Nephron (organoid): ENCODE measurements around the gene CGNL1.

Experiments used
- H3K27ac Mint-ChIP-seq, 3 experiments: 2 replicates each; pipeline ENCODE4 v1.8.0; 2020; ENCODE audit warnings: mixed read lengths in 3 of 3, mild to moderate bottlenecking in 2 of 3, moderate library complexity in 1 of 3
- H3K27me3 Mint-ChIP-seq: 2 replicates; pipeline ENCODE4 v1.8.0; 2021; ENCODE audit warnings: low read depth, mild to moderate bottlenecking, moderate library complexity, mixed read lengths
- H3K36me3 Mint-ChIP-seq: 2 replicates; pipeline ENCODE4 v1.8.0; 2020; ENCODE audit warnings: low read depth, mixed read lengths
- H3K4me1 Mint-ChIP-seq: 2 replicates; pipeline ENCODE4 v1.8.0; 2020; ENCODE audit warnings: mixed read lengths
- H3K4me3 Mint-ChIP-seq, 3 experiments: 2 replicates each; pipeline ENCODE4 v1.8.0; 2020; ENCODE audit warnings: mild to moderate bottlenecking in 3 of 3, mixed read lengths in 3 of 3, moderate library complexity in 2 of 3
- H3K9me3 Mint-ChIP-seq: 2 replicates; pipeline ENCODE4 v1.8.0; 2020; ENCODE audit warnings: mixed read lengths
- TF ChIP-seq, protein P1 (sequence below), 3 experiments: fragments of 200-600 bp; sonication (generic); IDR thresholded peaks; one replicate each; pipeline ENCODE4 v1.5.0; 2021; ENCODE audit warnings: antibody characterized with exemption in 3 of 3; ENCODE audit not compliant: unreplicated experiment in 3 of 3

CGNL1 gene

DNA sequence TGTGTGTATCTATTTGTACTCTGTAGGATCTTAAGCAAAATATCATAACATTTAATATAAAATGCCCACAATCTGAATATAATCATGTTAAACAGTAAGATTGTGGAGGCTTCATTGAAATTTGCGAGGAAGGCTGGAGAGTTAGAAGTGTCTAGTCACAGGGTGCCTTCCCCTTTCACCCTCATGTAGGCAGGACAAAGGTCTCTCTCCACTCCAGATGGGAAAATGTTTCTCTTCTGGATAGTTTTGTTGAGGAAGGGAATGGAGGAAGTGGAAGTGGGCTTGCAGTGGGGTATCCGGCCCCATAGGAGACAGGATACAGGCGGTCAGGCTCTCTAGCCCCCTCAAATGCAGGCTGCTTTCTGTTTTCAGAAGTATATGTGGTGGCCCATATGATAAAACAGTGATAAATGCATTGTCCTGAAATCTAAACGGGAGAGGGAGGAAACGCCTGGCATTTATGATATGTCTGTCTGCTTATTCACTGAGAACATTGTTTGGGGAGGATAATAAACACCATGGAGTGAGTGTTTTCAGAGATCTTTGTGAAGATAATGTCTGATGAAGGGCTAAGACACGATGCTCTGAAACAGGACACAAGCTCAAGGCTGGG lies 202.1 kb downstream of the CGNL1 start:
- Mint-ChIP-seq H3K9me3 (peaks cover 7% of the 10 kb centered on the region), H3K27me3 (peaks cover 8% of the 10 kb centered on the region), H3K4me1 (peaks cover 4% of the 10 kb centered on the region), H3K36me3 (peaks cover 7% of the 10 kb centered on the region), H3K4me3 (no peak overlapping the region), H3K27ac (peak overlapping the region in 2 of 3 experiments; percentile 19 to 66)
- TF ChIP-seq, protein P1, sequence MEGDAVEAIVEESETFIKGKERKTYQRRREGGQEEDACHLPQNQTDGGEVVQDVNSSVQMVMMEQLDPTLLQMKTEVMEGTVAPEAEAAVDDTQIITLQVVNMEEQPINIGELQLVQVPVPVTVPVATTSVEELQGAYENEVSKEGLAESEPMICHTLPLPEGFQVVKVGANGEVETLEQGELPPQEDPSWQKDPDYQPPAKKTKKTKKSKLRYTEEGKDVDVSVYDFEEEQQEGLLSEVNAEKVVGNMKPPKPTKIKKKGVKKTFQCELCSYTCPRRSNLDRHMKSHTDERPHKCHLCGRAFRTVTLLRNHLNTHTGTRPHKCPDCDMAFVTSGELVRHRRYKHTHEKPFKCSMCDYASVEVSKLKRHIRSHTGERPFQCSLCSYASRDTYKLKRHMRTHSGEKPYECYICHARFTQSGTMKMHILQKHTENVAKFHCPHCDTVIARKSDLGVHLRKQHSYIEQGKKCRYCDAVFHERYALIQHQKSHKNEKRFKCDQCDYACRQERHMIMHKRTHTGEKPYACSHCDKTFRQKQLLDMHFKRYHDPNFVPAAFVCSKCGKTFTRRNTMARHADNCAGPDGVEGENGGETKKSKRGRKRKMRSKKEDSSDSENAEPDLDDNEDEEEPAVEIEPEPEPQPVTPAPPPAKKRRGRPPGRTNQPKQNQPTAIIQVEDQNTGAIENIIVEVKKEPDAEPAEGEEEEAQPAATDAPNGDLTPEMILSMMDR (IDR thresholded peaks at IDR 0.05; ENCODE audit: unreplicated experiment in 3 of 3): no peak

DNA sequence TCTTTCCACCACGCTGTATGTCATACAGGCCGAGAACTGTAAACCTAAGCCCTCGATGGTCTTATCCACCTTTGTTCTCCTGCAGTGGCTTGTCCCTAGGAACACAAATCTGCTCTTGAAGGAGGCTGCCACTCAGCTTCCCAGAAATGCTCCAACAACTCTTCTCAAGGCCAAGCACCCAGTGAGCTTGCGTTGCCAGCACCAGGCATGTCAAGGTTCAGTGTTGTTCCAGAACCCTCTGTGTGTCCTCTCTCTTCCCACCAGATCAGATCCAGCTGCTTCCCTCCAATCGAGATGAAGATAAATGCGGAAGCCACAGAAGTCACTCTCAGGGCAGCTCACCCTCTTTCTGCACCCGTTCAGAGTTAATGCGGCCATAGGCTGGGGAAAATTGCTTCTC lies 204.1 kb downstream of the CGNL1 start:
- Mint-ChIP-seq H3K4me3 (no peak overlapping the region), H3K9me3 (peaks cover 13% of the 10 kb centered on the region), H3K36me3 (peaks cover 8% of the 10 kb centered on the region), H3K4me1 (peaks cover 4% of the 10 kb centered on the region), H3K27me3 (peaks cover 8% of the 10 kb centered on the region), H3K27ac (no peak overlapping the region)
- TF ChIP-seq, protein P1 (IDR thresholded peaks at IDR 0.05; ENCODE audit: unreplicated experiment in 3 of 3): no peak

DNA sequence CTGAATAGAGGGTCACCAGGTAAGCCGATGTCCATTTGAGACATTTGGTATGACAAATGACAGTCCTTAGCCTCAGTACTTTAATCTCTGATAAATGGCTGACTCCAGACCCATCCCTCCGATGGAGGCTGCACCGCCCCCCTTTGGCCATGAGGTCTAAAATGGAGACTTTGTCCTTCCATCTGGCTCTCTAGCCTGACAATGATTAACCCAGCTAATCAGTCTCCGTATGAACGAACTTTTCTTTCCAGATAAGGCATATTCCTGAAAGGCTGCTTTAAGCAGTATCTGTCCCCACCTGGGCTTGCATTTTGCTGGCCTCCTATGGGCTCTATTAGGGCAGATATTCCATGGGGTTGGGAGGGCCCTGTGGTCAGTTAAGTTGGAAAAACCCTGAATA lies 204.6 kb downstream of the CGNL1 start:
- peaks cover 13% of the 10 kb centered on the region for H3K9me3 Mint-ChIP-seq
- peaks cover 8% of the 10 kb centered on the region for H3K27me3 Mint-ChIP-seq
- peaks cover 8% of the 10 kb centered on the region for H3K36me3 Mint-ChIP-seq
- H3K4me3 Mint-ChIP-seq: no peak overlapping the region
- TF ChIP-seq, protein P1 (IDR thresholded peaks at IDR 0.05; ENCODE audit: unreplicated experiment in 3 of 3): no peak
- H3K27ac Mint-ChIP-seq: no peak overlapping the region
- peaks cover 4% of the 10 kb centered on the region for H3K4me1 Mint-ChIP-seq

DNA sequence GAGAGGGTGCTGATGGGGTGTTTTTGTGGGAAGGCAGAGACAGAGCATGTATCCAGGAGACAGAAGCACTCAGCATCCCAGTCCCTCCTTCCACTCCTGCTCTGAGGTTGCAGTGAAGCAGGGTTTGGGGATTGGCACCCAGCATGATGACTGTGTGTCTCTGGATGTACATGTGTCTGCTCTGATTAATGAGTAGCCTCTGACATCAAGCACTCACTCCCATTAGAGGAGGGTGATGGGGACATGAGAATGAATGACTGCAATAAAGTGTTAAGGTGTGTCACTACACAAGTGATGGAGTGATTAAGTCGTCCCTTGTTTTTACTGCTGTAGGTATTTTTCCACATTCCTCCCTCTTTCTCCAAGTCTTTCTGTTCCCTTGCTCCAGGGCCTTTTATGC lies 205.8 kb downstream of the CGNL1 start:
- Mint-ChIP-seq H3K36me3 (peaks cover 8% of the 10 kb centered on the region), H3K27ac (no peak overlapping the region), H3K4me3 (no peak overlapping the region), H3K4me1 (peaks cover 4% of the 10 kb centered on the region), H3K27me3 (peaks cover 8% of the 10 kb centered on the region), H3K9me3 (peaks cover 13% of the 10 kb centered on the region)
- TF ChIP-seq, protein P1 (IDR thresholded peaks at IDR 0.05; ENCODE audit: unreplicated experiment in 3 of 3): no peak

DNA sequence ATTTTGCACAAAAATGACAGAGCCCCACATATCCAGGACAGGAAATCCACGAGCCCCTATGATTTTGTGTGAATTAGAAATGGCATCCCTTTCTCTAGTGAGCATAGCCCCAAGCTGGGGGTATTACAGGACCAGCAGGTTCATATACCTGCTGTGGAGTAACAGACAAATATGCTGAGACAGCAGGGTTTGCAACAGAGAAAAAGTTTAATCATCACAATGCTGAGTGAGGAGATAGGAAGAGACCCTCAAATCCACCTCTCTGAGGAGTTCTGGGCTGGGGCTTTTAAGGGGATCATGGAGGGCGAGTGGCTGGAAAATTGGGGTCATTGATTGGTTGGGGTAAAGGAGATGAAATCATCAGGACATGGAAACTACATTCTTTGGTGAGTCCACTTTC lies 207.0 kb downstream of the CGNL1 start:
- peaks cover 13% of the 10 kb centered on the region for H3K9me3 Mint-ChIP-seq
- H3K4me1 Mint-ChIP-seq: no peaks in the 10 kb centered on the region
- no peak overlapping the region for H3K4me3 Mint-ChIP-seq
- peaks cover 8% of the 10 kb centered on the region for H3K36me3 Mint-ChIP-seq
- H3K27me3 Mint-ChIP-seq: peaks cover 6% of the 10 kb centered on the region
- TF ChIP-seq, protein P1 (IDR thresholded peaks at IDR 0.05; ENCODE audit: unreplicated experiment in 3 of 3): no peak
- no peak overlapping the region for H3K27ac Mint-ChIP-seq

DNA sequence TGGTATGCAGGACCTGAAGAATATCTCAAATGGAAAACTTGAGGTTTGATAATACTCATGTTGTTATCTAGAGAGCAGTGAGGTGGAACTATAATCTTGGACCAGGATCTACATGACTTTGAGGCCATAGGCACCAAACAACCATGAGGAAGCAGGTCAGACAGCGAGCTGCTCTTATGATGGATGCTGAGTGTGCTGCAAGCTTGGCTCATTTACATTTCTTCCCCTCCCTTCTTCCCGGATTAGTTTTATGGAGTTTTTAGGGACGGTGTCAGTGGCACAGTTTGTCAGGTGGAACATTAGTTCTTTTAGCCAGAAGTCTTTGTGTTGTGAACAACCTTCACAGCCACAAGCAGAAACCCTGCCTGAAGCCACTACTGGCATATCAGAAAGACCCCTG lies 207.4 kb downstream of the CGNL1 start:
- peaks cover 4% of the 10 kb centered on the region for H3K27me3 Mint-ChIP-seq
- no peaks in the 10 kb centered on the region for H3K4me1 Mint-ChIP-seq
- TF ChIP-seq, protein P1 (IDR thresholded peaks at IDR 0.05; ENCODE audit: unreplicated experiment in 3 of 3): no peak
- no peak overlapping the region for H3K4me3 Mint-ChIP-seq
- H3K9me3 Mint-ChIP-seq: peaks cover 13% of the 10 kb centered on the region
- no peak overlapping the region for H3K27ac Mint-ChIP-seq
- peaks cover 8% of the 10 kb centered on the region for H3K36me3 Mint-ChIP-seq
